GM21737 (cell line): Measurements from ENCODE around the gene KRTAP5-4.
"Not testable (repeated sequence)": the region's sequence is repeated elsewhere in the genome, so short reads cannot be mapped to it uniquely, and the experiment has no call there.

Source experiments
- ATAC-seq: cut with Tn5 transposase; IDR thresholded peaks from one replicate; pipeline ENCODE4 v1.9.1; 2021; ENCODE audit warnings: mild to moderate bottlenecking, moderate library complexity; ENCODE audit not compliant: unreplicated experiment

Gene KRTAP5-4

DNA sequence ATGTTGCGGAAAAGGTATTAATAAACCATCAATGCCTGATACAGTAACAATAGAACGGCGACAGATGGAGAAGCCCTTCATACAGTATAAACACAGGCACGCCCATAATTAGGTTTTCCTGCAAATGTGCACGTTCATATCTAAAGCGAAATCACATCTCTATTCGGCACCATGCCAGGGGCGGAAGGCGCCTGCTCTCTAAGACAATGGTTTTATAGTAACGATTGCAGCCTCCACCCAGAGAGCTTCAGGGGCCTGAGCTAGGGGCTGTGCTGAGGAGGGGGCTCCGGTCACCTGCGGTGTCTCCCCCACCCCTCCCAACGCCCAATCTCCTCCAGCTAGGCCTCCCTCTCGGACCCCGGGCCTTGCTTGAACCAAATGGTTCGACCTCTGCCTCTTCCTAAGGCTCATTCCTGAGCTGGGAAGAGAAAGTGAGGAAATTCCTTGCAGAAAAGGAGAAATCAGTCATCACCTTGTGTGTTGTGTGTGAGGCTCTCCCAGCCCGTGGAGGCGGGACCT, 17.2 kb upstream of the KRTAP5-4 start:
- ATAC-seq: no peak

DNA sequence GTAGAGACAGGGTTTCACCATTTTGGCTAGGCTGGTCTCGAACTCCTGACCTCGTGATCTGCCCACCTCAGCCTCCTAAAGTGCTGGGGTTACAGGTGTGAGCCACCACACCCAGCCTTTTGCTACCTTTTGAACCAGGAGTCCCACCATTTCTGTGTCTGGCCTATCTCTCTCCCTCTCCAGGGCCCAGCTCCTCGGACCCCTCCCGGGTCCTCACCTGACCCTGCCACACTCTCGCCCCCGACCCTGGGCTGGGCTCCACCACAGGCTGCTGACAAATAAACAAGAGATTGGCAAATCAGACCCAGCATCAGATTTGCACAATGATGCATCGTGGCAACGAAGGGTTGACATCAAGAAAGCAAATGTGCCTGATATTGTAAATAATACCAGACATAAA, 16.4 kb upstream of the KRTAP5-4 start:
- no peak for ATAC-seq

DNA sequence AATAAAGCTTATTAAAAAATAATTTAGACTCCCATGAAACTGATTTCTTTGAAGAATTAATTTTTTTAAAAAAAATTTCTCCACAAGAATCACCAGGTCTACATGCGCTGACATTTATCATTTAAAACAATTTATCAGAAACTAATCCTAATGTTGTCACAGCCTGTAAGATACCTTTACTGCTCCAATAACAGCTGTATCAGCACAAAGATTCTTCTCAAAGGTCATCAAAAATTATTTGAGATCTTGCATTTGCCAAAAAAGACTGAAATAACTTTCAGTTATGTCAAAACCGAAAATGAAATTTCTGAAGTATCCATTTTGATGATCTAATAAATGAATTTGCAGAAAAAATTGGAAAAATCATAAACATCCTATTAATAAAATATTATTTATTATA, 15.7 kb upstream of the KRTAP5-4 start:
- no peak for ATAC-seq

DNA sequence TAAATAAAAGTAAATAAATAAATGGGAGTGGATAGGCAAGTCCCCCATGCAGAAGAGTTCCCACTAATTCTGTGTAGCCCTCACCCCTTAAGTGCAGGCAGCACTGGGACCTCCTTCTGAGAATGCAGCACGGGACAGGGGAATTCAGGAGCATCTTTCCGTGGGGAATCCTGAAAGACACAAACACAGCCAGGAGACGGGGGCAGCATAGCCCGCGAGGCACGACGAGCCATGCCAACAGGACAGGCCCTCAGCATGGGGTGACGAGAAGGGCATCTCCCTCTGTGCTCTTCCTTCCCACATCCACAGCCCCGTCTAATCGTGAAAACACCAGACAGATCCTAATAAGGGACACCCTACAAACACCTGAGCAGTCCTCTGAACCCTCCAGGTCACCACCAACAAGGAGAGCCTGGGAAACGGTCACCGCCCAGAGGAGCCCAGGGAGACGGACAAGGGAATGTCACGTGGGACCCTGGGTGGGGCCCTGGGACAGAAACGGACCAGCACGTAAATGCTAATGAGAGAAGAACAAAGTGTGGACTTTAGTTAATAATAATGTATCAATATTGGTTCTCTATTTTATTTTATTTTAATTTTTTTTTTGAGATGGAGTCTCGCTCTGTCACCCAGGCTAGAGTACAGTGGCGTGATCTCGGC, 14.5 kb upstream of the KRTAP5-4 start:
- ATAC-seq: no peak

DNA sequence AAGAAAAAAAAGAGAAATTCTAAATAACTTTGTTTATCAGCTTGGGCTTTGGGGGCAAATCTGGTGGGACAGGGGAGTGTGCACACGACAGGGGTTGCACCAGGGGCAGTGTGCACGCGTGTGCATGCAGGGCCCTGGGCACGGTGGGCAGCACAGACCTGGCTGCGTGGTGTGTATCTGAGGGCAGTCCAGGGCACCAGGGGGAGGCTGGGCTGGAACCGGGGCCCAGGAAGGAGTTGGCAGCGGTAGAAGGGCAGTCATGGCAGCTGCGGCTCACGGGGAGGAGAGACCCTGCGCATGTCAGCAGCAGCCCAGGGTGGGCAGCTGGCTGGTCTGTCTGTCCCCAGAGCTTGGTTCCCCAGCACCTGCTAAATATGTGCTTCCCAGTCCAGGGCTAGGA, 11.9 kb upstream of the KRTAP5-4 start:
- no peak for ATAC-seq

DNA sequence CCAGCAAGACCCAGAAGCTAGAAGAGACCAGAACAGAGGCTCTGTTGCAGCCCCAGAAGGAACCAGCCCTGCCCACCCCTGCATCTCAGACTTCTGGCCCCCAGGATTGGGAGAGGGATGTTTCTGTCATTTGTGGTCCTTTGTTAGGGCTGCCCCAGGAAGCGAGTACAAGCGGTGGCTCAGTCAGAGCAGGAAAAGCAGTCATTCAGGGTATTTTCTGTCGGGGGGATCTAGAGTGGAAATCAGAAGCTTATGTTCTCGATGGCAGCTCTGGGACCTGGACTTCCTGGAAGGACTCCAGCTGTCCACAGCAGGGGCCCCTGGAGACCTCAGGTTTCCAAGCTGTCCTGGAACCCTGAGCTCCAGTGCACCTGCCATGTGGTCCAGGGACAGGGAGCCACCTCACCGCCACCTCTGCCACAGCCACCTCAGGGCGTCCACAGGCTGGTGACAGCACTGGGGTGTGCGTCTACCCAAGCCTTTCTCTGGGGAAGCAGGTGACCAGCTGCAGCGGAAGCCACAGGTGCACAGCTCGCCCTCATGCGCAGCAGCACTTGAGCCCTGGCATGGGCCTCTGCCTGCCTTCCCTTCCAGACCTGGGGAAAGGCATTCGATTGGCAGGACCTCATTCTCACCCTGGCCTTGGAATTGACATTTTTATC, 10.2 kb upstream of the KRTAP5-4 start:
- no peak for ATAC-seq

DNA sequence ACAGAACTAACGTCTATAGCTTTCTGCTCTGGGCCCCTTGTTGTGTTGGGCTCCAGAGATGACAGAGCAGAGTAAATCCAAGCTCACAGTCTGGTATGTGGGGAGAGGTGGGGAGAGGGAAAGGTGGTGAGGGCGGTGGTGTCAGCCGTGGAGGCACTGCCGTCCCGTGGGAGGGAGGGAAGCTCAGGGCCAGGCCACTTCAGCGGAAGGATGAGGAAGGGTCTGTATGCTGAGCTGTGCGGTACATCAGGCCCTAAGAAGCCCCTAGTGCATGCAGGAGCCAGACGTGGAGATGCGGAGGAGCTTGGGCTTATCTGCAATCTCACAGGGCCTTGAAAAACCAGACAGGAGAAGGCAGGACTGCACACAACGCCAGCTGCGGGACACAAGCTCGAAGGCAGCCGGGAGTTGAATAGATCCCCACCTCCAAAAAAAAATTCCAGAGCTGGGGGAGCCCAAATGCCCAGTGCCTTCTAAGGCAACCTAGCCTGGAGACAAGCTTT, 9.2 kb upstream of the KRTAP5-4 start:
- ATAC-seq: no peak

DNA sequence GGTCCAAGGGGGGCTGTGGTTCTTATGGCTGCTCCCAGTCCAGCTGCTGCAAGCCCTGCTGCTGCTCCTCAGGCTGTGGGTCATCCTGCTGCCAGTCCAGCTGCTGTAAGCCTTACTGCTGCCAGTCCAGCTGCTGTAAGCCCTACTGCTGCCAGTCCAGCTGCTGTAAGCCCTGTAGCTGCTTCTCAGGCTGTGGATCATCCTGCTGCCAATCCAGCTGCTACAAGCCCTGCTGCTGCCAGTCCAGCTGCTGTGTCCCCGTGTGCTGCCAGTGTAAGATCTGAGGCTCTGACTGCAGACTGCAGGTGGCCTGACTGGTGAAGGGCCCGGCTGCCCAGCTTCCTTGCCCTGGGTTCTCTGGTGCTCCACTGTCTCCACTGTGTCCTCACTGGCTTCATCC, 8.3 kb upstream of the KRTAP5-4 start:
- no peak for ATAC-seq

DNA sequence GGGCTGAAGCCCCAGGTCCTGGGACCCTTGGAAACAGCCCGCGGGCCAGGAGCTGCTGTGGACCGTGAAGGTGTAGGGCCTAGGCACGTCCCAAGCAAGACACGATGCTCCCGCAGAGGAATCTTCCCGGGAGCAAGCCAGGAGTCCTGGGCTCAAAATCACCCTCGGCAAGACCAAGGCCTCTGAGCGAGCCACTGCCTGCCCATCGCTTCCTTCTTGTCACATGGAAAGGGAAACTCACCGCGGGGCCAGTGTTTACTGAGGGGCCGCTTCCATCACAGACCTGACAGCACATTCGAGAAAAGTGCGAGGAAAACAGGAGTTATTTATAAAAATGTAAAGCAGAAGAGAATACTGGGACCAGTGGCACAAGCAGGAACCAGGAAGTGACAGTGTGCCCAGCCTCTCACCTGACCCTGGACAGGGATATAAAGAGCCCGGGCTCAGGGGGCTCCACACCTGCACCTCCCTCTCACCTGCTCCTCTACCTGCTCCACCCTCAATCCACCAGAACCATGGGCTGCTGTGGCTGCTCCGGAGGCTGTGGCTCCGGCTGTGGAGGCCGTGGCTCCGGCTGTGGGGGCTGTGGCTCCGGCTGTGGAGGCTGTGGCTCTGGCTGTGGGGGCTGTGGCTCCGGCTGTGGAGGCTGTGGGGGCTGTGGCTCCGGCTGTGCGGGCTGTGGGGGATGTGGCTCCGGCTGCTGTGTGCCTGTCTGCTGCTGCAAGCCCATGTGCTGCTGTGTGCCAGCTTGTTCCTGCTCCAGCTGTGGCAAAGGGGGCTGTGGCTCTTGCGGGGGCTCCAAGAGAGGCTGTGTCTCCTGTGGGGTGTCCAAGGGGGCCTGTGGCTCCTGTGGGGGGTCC, 7.6 kb upstream of the KRTAP5-4 start, which contains the start of gene KRTAP5-5:
KRTAP5-5 (plus strand) TSS at position 450 of the 860 bp plus-strand sequence; CDS start at position 516, 66 bp downstream.
- ATAC-seq: no peak

DNA sequence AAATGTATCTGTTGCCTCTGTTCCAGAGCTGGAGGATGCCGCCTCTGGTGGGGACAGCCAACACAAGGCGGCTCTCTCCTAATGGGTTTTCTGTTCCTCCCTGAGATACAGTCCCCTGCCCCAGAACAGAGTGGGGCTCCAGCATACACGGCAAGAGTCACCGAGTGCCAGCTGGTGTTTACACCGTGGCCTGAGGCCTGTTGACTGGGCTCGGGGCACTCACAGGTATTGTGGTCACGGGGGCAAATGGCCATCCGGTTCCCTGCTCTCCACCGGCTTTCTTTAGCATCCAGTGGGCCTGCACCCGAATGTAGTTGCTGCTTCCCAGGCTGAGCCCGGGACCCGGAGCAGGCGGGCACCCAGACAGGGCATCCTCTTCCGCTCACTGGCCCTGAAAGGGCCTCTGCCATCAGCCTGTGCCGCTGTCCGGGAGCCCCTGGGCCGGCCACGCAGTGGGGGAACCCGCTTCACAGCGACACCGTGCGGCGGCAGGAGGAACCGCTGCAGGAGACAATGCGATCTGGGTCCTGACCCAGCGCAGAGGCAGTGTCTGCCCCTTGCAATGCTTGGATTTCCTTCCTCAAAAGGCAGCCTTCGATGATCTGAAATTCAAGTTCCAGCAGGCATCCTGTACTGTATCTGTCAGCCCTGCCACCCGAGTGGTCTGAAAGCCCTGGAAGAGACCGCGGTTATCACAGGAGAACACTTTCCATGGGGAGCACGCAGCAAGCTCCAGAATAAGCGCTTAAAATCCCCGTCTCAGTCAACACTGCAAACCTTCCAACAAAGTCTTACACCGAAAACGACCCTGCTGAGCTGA, 6.8 kb upstream of the KRTAP5-4 start:
- no peak for ATAC-seq

DNA sequence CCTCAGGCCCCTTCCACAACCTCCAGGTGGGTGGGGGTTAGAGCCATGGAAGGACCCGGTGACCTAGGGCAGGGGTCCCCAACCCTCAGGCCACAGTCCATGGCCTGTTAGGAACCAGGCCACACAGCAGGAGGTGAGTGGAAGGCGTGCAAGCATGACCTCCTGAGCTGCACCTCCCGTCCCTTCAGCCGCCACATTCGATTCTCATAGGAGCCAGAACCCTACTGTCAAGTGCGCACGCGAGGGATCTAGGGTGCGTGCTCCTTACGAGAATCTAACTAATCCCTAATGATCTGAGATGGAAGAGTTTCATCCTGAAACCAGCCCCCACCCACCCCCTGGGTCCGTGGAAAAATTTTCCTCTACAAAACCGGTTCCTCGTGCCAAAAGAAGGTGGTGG, 3.6 kb upstream of the KRTAP5-4 start:
- ATAC-seq: no peak

DNA sequence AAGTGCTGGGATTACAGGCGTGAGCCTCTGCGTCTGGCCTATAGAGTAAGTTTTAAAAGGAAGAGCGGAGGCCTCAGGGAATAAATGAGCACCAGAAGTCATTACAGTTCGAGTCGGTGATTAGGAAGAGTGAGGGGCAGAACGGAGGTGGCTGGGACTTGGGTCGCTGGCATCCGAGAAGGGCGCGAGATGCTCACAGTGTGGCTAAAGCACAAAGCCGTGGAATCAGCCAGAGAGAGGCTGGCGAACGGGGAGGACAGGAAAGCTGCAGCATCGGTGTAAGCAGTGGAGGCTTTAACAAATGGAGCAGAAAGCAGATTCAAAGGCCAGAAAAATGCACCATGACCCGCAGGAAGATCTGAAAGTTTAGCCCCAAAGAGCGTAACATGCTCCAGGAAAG, 2.7 kb upstream of the KRTAP5-4 start:
- no peak for ATAC-seq

DNA sequence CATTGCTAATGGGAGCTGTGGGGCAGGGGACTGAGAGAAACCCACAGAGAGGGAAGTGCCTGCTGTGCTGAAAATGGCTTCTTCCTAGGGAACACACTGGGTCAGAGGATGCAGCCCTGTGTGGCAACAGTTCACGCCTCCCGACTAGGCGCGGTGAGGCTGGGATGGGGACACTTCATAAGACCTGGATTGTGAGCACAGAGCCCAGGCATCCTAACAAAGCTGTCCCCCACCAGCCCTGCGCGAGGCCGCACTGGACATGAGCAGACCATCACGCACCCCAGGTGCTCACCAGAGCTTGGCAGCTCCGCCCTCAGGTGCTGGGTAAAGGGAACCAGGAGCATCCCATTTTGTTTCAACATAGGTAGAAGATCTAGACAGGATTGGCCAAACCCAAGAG, 1.8 kb upstream of the KRTAP5-4 start:
- no peak for ATAC-seq

DNA sequence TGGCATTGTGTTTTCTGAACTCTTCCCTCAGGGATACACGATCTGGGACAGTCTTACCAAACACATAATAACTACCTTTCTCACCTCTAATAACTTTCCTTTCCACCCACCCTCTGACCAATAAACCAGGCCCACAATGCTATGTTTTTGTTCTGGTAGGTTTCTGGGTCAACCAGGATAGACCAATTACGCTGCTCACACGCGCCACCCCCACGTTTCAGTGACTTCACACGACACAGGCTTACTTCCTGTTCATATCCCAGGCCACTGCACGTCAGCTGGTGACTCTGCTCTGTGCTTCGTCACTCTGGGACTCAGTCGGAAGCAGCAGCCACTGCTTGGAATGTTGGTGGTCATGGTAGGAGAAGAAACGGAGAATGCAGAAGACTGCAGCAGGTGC, 2.5 kb downstream of the KRTAP5-4 start:
- no peak for ATAC-seq

DNA sequence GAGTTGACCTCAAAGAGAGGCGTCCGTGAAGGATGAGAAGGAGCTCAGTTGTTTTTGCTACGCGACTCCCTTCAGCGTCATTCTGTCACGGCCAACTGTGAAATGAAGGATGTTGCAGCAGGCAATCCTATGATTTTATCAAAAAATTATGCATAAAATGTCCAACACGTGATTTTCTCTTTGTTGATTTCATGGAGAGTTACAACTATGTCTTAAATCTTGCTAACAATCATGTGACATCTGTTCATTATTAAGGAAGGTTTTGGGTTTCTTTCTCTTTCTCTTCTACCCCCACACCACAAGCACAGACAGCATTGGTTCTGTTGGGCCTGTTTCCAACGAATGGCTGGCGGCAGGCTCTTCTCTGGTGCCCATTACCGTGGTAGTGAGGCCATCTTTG, 3.7 kb downstream of the KRTAP5-4 start:
- ATAC-seq: no peak

DNA sequence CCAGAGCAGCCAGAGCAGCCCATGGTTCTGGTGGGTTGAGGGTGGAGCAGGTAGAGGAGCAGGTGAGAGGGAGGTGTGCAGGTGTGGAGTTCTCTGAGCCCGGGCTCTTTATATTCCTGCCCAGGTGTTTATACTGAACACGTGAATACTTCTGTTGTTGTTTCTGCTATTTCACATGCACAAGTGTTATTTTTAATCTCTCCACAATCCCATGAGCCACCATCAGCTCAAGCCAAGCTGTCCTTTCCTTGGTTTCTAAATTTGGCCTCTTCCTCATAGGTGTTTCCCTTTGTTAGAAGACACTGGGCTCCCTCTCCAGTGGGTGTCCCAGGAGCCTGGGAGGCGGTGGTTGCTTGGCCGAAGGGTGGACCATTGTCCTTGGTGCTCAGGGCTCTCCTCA, 13.6 kb downstream of the KRTAP5-4 start, which contains the start of gene KRTAP5-3:
KRTAP5-3 (minus strand) TSS at position 101 of the 400 bp plus-strand sequence; CDS start at position 23, 78 bp downstream.
- ATAC-seq: no peak

DNA sequence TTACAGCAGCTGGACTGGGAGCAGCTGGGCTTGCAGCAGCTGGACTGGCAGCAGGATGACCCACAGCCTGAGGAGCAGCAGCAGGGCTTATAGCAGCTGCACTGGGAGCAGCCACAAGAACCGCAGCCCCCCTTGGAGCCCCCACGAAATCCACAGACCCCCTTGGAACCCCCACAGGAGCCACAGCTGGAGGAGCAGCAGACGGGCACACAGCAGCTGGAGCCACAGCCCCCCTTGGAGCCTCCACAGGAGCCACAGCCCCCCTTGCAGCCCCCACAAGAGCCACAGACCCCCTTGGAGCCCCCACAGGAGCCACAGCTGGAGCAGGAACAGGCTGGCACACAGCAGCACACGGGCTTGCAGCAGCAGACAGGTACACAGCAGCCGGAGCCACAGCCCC, 14.0 kb downstream of the KRTAP5-4 start:
- ATAC-seq: not testable (repeated sequence)

DNA sequence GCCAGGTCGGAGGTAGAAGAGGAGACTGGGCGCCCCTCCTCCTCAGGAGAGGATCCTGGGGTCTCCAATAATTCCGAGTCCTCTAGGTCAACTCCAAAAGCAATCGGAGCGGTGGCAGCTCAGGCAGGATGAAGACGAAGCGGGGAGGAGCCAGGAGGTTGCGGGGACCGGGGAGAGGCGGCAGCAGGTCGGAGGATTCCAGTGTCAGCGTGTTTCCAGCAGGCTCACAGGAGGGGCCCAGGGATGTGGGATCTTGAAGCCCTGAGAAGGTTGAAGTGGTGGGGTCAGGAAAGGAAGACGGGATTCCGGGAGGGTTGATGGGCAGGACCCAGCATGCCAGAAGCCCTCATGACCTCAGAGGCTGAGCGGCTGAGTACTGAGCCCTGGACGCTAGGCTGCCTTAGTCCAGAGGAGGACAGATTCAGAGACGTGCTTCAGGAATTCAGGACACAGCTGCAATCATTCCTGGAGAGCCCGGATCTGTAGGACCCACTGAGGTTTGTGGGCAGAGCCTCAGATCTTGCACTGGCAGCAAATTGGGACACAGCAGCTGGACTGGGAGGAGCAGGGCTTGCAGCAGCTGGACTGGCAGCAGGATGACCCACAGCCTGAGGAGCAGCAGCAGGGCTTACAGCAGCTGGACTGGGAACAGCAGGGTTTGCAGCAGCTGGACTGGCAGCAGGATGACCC, 14.6 kb downstream of the KRTAP5-4 start:
- ATAC-seq: not testable (repeated sequence)

DNA sequence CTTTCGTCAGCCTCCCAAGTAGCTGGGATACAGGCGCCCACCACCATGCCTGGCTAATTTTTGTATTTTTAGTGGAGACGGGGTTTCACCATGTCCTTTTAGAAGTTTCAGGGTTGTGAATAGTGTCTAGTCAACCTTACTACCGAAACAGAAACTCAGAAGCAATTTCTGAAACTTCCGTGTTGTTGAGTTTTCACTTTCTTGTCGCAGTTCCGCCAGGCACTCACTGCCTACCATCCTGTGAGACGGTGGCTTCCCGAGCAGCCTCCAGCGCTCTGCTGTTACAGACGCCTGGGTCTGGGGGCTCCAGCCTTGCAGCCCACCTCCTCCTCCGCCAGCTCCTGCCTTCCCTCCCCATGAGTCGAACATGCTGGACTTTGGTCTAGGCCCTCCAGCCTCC, 16.0 kb downstream of the KRTAP5-4 start:
- ATAC-seq: peak; percentile 88

DNA sequence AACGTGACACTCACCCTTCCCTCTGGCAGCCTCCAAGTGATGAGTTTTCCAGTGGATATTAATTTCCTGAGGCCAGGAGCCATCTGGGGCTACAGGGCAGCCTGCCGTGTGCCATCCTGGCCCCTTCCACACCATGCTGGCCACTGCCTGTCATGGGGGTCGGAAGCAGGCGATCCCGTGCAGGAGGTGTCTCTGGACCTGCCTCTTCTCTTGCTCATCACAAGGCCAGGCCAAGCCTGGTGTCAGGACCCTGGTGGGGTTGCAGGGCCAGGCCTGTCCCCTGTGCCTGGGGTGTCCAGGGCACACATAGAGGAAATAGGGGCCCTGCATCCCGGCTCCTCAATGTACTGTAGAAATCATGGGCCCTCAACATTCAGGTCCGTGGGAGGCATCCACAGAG, 17.2 kb downstream of the KRTAP5-4 start:
- no peak for ATAC-seq
